IPS-11a (cell line): ENCODE data around the gene SH3BP4.

Experiments
- H3K4me3 ChIP-seq: one replicate; pipeline ENCODE4 v1.5.1; 2013; ENCODE audit warnings: low read depth, low read length, control low read depth

The SH3BP4 gene

DNA sequence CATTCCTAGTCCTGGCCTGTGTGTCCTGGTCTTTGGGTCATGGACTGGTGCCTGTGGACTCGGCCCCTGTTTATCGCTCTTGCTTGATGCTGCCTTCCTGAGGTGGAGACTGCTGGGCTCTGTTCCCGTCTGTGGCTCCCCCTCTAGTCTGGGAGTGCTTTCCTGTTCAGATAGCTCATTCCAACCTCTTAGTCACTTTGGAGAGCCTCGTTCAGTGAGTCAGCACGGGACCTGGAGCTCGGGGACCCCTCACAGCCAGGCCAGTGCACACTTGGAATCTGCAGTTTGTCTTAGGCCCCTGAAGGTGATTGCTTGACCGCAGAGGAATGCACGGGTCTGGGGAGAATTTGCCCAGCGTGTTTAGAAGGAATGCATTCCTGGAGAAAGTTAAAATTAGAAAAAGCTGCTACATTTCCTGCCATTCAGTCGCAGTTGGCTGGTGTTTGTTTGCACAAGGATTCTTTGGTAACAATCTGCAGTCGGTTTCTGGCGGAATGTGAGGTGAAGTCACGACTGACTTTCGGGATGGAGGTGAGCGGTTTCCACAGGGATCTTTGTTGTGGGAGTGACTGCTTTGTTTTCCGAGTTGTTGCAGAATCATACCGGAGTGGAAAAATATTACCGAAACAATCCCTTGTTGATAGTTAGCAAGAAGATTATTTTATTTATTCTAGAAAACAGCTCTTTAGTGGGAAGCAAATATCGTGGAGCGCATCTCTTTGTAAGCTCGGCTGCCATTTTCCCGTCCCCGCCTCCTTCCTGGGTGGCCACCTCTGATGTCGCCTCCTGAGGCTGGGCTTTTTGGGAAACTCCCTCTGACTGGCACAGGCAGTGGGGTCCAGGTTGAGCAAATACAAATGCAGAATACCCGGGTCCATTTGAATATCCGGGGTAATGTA is 29.6 kb downstream of the SH3BP4 start:
- H3K4me3 ChIP-seq = no peak overlapping the region

GRCh38 chr2:234982096-234982834 is 30.4 kb downstream of the SH3BP4 start:
- H3K4me3 ChIP-seq = no peak overlapping the region

- no peak overlapping the region for H3K4me3 ChIP-seq
These were observed 31.4 kb downstream of the SH3BP4 start for GRCh38 chr2:234983011-234983726.

GRCh38 chr2:234985608-234986245 is 33.9 kb downstream of the SH3BP4 start:
- H3K4me3 ChIP-seq = no peak overlapping the region

DNA sequence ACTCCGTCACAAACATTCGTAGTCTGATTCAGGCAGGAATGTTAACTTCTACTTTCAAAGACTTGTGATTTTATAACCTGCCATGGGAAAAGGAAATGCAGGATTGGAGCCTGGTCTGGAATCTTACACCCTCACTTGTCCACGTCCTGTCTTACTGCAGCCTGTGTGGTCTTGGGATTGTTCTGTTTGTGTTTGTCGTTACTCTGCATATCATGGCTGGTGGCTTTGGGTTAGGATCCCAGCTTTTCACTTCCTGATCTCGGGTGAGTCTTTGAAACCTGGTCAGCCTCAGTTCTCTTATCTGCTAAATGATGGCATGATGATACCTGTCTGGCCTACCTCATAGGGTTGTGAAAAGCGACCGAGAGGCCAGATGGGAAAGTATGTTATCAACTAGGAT is 34.6 kb downstream of the SH3BP4 start:
- H3K4me3 ChIP-seq = no peak overlapping the region

DNA sequence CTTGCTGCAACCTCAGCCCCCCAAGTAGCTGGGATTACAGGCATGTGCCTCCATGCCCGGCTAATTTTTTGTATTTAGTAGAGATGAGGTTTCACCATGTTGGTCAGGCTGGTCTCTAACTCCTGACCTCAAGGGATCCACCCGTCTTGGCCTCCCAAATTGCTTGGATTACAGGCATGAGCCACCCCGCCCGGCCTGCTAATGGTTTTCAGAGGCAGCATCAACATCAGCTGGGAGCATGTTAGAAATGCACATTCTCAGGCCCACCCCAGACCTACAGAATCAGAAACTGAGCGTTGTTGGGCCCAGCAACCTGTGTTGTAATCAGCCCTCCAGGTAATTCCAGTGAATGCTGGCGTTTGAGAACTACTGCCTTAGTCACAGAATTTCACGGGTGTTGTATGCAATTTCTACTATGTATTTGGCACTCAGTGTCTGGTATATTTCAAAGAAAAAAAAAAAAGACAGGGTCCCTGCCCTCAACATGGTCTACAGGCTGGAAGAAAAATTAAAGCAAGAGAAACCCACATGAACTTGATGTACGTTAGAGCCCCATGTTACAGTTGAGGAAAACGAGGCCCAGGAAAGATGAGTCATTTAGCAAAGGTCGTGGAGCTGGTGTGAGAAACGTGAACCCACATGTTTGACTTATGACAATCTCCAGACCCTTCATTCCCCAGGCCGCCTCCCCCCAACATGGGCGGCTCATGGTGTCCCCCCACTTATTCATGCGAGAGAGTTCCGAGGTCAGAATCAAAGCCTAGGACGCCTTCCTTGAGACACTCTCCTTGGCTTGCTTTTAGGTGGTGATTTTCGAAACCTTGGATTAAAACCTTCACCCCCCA is 35.3 kb downstream of the SH3BP4 start:
- no peak overlapping the region for H3K4me3 ChIP-seq

DNA sequence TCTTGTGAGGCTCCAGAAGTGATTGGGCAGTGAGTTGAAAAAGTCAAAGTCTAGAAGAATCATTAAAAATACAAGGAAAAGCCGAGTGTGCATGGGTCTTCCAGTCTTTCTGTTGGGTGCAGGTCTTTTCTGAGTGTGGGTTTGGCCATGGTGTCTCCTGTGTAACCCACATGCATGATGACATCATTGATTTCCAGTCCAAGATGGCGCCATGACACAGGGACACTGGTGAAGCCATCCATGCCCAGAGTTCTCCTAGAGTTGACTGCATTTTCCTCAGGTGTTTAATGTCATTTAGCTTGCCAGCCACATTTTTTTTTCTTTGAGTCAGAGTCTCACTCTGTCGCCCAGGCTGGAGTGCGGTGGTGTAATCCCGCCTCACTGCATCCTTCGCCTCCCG is 35.9 kb downstream of the SH3BP4 start:
- H3K4me3 ChIP-seq = no peak overlapping the region

DNA sequence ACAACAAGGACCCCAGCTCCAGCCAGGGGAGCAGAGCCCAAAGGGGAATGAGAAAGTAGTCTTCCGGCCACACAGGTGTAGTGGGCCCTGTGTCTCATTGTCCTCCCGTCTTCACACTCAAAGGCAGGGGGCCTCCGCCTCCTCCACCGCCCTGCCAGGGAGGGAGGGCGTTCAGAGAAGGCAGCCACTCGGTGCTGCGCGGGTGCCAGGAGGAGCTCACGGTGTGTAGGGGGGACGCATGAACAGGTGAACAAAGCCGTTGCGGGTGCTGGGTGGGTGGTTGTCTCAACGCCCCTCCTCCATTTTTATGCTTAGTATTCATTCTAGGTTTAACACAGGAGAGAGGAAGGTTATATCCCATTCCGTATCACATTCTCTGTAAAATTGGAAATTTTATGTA is 36.7 kb downstream of the SH3BP4 start:
- no peak overlapping the region for H3K4me3 ChIP-seq

DNA sequence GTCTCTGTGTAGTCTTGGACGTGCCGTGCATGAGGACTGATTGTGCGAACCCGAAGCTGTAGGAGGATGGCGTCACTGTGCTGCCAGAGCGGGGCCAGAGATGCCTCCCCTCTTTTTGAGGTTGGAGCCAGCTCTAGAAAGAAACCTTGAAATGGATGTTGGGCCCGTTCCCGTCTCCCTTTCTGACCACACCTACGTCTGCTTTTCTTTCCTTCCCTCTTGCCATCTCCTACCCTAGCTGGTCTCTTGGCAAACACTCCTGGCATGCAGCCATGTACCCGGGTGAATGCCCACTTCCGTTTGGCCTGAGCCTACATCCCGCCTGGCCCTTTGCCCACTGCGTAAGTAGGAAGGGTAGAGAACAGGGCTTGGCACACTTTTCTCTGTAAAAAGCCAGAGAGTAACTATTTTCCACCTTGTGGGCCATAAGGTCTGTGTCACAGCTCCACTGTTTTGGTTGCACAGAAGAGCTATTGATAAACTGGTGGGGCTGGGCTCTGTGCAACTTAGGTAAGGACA is 37.4 kb downstream of the SH3BP4 start:
- H3K4me3 ChIP-seq = no peak overlapping the region

DNA sequence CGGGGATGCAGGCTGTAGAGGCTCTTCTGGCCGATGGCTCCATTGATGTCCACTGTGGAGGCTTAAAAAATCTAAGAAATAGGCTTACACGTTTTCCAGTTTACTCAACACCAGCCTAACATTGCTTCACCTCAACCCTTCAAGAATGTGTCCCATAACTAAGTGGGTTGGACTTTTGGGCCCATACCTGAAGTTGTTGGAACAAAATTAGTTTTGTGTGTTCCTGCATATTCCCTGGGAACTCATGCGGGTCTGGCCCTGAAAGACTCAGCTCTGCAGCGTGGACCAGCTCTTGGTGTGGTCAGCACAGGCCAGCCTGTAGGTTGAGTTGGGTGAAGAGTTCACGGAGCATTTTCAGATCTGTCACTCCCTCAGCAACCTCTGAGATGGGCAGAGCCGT is 38.5 kb downstream of the SH3BP4 start:
- no peak overlapping the region for H3K4me3 ChIP-seq

- H3K4me3 ChIP-seq = no peak overlapping the region
These were observed 39.5 kb downstream of the SH3BP4 start for GRCh38 chr2:234991290-234991689.

DNA sequence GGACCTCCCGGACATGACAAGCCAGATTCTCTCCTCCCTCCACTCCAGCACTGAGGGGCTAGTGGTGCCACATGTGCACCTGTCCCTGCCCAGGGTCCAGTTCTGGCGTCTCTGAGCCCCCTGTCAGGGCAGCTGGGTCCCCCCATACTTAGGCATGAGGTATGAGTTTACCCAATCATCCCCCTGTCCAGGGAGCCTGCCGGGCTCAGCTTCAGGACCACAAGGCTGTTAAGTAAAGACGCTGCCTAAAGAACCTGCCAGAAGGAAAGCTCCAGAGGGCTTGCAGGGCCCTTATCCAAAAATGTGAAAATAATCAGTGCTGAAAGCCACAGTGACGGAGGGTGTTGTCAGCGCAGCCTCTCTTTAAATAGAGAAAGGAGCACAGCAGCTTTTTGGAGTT is 40.0 kb downstream of the SH3BP4 start:
- no peak overlapping the region for H3K4me3 ChIP-seq

DNA sequence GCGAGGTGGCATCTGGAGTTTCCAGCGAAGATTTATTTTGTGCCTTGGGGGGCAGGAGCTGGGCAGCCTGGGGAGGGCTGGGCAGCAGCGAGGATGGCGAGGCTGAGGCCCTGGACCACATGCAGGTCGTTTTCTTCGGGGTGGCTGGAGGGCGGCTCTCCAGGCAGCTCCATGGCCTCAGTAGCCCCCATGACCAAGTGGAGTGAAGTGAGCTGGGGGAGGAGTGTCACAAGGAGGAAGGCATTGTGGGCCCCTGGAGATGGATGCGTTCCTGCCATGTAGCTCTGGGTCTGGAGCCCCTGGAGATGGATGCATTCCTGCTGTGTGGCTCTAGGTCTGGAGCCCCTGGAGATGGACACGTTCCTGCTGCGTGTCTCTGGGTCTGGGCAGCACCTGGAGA is 40.4 kb downstream of the SH3BP4 start:
- no peak overlapping the region for H3K4me3 ChIP-seq

GRCh38 chr2:234992624-234993349 is 41.0 kb downstream of the SH3BP4 start:
- no peak overlapping the region for H3K4me3 ChIP-seq

- no peak overlapping the region for H3K4me3 ChIP-seq
These were observed 41.7 kb downstream of the SH3BP4 start for GRCh38 chr2:234993541-234993981.

DNA sequence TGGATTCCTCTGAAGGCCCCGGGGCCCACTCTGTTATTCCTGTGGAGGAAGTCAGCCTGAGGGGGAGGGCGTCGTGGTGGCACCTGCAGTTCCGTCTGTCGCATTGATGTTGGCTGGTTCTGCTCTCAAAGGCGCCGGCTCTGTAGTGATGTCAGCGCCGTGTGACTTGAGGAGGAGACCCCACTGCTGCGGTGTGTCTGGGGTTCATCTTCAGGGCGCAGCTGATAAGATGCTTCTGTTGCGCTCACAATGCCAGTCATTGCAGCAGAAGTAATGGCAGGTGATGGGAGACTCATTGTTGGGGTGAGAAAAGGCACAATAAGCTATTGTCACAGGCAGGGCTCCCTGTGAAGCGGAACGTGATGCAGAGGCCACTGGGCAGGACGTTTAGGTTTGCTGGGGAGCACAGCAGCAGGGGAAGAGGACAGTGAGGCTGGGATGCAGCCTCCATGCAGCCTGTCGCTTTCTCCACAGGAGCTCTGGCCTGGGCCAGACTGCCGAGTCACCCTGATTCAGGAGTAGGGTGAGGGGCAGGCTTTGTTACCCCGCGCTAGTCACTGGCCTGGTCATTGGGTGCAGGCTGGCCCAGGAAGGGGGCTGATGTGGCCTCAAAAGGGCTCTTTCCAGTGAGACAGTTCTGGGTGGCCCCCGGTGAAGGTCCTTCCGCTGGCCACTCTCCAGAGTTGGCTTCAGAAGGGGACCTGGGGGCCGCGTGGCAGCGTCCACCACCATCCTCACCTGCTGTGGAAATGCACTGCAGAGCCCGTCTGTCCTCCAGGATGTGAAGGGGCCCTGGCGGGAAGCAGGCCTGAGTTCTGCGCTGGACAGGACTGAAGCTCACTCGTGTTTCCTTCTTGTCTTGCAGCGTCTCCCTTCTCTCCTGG is 42.9 kb downstream of the SH3BP4 start:
- H3K4me3 ChIP-seq = no peak overlapping the region

DNA sequence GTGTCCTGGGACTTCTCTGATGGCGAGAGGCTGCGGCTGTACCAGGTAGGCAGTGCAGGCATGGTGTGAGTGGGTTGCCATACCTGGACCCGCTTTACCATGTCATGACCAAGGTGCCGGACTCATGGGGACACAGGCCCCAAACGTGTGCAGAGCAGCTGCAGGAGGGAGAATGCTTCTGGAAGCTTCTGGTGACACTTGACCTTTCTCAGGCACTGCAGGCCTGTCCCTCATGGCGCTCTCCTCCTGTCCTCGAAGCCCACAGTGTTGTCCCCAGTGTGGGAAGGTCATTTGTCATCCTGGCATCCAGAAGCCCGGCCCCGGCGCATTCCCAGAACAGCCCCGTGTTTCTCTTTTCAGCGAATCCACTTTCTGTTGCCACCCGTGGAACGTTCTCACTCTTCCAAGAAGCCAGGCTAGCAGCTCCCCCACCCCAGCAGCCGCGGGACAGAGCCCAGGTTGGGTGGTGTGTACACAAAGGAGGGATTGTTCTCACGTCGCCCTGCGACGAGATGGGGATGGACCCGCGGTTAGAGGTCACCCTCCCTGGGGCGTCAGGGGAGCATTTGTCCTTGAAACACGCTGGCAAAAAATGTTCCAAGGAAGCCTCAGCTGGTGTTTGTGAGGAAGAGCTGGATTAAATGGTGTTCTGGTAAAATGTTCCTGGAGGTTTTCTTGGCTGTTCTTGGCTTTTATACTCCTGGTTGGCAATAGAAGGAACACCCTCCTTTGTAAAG is 43.7 kb downstream of the SH3BP4 start:
- H3K4me3 ChIP-seq = no peak overlapping the region
